Measurements from ENCODE around the gene FEV. TPM values are rescaled to one million over a fixed set of nuclear protein-coding genes. Genes with fewer than 3 reads are reported as not detected.

FEV gene
- polyA plus RNA-seq, 2 of the 4 experiments (the other 2 are of a cell fraction): not detected

DNA sequence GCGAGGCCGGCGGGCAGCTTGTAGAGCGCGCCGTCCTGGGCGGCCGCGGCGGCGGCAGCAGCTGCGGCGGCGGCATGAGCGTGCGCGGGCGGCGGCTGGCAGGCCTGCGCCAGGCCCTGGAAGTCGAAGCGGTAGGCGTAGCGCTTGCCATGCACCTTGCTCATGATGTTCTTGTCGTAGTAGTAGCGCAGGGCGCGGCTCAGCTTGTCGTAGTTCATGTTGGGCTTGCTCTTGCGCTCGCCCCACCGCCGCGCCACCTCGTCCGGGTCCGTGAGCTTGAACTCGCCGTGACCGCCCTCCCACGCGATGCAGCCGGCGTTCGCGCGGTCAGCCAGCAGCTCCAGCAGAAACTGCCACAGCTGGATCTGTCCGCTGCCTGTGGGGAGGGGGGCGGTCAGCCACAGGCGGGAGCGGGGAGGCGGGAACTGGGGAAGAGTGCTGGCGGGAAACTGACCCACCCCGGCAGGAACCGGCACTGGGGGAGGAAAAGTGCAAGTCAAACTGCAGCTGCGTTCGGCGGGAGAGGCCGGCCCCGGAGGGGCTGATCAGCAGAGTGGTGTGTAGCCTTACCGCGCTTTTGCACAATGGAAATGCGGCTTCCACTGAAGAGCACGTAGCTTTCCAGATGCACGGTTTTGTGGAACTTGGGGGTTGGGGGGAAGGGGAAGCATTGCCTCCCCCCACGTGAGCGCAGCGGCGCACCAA lies 3.0 kb downstream of the FEV start (continued):
- TF ChIP-seq NFE2L2 (conservative IDR thresholded peaks at IDR 0.05; ENCODE audit: low read length): no peak

DNA sequence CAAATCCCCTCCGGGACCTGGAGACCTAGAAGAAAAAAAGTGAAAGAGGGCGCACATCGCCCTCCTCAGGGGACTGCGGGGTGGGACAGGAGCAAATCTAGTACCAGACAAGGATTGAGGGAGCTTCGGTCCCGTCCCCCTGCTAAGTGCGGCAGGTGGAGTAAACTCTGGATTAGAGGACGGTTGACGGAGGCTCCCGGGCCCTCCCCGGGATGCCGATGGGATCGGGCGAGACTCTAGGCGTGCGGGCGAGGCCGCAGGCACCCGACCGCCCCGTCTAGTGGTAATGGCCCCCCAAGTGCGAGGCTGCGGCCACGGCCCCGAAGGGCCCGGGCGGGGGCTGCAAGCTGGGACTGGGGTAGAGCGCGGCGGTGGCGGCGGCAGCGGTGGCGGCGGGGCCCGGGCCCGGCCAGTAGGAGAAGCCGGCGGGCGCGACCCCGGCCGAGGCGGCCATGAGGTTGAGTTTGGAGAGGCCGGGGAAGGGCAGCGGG lies 3.5 kb downstream of the FEV start:
- Histone ChIP-seq H3K9me3 (no peaks in the 10 kb centered on the region), H3K27ac (0 out of 6 replicates have a peak overlapping the region, but pooled peaks of 1 of the 2 experiments have one; percentile 21), H3K4me3 (peak overlapping the region; percentile 31; the same call in 1 of the 3 replicates), H3K4me2 (peak overlapping the region; percentile 64), H3K4me1 (peaks cover 19% of the 10 kb centered on the region)
- FAIRE-seq: no peak
- TF ChIP-seq PBX3 (IDR thresholded peaks at IDR 0.05): no peak
- TF ChIP-seq CTCF (IDR thresholded peaks at IDR 0.05): peak; percentile 14; the same call in 1 of the 3 replicates
- CTCF ChIA-PET: interaction anchor here (0.6 to 10.2 kb wide), 23 partner anchors 8 to 271 kb away, joined by 3 to 140 read pairs (median 9); partner anchors contain the start of genes CDK5R2 and NHEJ1
- WGBS (ENCODE audit: missing lambda C conversion rate): 62% methylated on average over 13 of the region's 46 CpGs
- POLR2A ChIA-PET: no interaction called here
- ATAC-seq: peak in 1 of 2 experiments; percentile 1; a peak in 1 of 6 replicates
- no peak for DNase-seq (ENCODE audit: low read depth in 1 of 2, low spot score in 1 of 2)

GRCh38 chr2:218980735-218981389 lies 4.1 kb downstream of the FEV start:
- Histone ChIP-seq H3K4me1 (peaks cover 19% of the 10 kb centered on the region), H3K4me2 (peak overlapping the region; percentile 64), H3K4me3 (no peak overlapping the region; the same call in 2 of the 3 replicates), H3K9me3 (no peaks in the 10 kb centered on the region), H3K27ac (no peak overlapping the region)
- no peak for DNase-seq (ENCODE audit: low read depth in 1 of 2, low spot score in 1 of 2)
- TF ChIP-seq CHD2 (IDR thresholded peaks at IDR 0.05; ENCODE audit: low read length, partially characterized antibody) (no peak), ATOH8 (CRISPR knock-in tag; IDR thresholded peaks at IDR 0.05; ENCODE audit: low read depth) (no peak), POLR2AphosphoS2 (conservative IDR thresholded peaks at IDR 0.05; ENCODE audit: low read length) (no peak), BHLHE40 (IDR thresholded peaks at IDR 0.05; ENCODE audit: low read depth, low read length) (no peak), ZSCAN20 (CRISPR knock-in tag; IDR thresholded peaks at IDR 0.05) (no peak), ELK1 (IDR thresholded peaks at IDR 0.05; ENCODE audit: low read depth, low read length) (no peak), POLR2A (IDR thresholded peaks at IDR 0.05; ENCODE audit: low read length) (no peak), CBX8 (IDR thresholded peaks at IDR 0.05) (no peak)
- TF ChIP-seq, protein P1, sequence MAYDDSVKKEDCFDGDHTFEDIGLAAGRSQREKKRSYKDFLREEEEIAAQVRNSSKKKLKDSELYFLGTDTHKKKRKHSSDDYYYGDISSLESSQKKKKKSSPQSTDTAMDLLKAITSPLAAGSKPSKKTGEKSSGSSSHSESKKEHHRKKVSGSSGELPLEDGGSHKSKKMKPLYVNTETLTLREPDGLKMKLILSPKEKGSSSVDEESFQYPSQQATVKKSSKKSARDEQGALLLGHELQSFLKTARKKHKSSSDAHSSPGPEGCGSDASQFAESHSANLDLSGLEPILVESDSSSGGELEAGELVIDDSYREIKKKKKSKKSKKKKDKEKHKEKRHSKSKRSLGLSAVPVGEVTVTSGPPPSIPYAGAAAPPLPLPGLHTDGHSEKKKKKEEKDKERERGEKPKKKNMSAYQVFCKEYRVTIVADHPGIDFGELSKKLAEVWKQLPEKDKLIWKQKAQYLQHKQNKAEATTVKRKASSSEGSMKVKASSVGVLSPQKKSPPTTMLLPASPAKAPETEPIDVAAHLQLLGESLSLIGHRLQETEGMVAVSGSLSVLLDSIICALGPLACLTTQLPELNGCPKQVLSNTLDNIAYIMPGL (CRISPR knock-in tag; IDR thresholded peaks at IDR 0.05; ENCODE audit: borderline replicate concordance): no peak
- peak; percentile 9 to 35; a peak in 4 of 6 replicates for ATAC-seq
- POLR2A ChIA-PET: interaction anchor here (1.0 to 1.3 kb wide), 2 partner anchors 17 to 21 kb away, joined by 5 to 8 read pairs; partner anchors contain the start of gene CDK5R2
- 47% methylated on average over 22 of the region's 26 CpGs for WGBS (ENCODE audit: missing lambda C conversion rate)
- no peak for FAIRE-seq
- CTCF ChIA-PET: interaction anchor here (0.6 to 10.2 kb wide), 66 partner anchors 9 to 653 kb away, joined by 3 to 140 read pairs (median 4); partner anchors contain the start of genes CDK5R2, CFAP65, NHEJ1 and SLC23A3

Measured in A549 (cell line).